WI38 (cell line): ENCODE results near the gene ALDH16A1.

Experiments used
- H3K4me3 ChIP-seq: 2 replicates; pipeline ENCODE4 v1.5.1; 2011; ENCODE audit warnings: low read depth, mild to moderate bottlenecking, control low read depth, low read length
- TF ChIP-seq, protein P1 (sequence below): IDR thresholded peaks from 2 replicates; pipeline ENCODE4 v1.5.1; 2012; ENCODE audit warnings: low read depth, mild to moderate bottlenecking, control low read depth, low read length

The ALDH16A1 gene

DNA sequence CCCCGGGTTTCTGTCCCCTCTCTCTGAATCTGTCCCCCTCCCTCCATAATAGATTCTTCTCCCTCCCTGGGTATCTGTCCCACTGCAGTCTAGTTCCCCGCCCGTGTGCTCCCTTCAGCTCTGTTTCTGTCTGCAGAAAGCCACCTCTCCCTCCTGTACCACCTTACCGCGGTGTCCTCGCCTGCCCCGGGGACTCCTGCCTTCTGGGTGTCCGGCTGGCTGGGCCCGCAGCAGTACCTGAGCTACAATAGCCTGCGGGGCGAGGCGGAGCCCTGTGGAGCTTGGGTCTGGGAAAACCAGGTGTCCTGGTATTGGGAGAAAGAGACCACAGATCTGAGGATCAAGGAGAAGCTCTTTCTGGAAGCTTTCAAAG lies 60.7 kb downstream of the ALDH16A1 start:
- H3K4me3 ChIP-seq, result no peak overlapping the region; the same call in 1 of the 2 replicates
- TF ChIP-seq, protein P1, sequence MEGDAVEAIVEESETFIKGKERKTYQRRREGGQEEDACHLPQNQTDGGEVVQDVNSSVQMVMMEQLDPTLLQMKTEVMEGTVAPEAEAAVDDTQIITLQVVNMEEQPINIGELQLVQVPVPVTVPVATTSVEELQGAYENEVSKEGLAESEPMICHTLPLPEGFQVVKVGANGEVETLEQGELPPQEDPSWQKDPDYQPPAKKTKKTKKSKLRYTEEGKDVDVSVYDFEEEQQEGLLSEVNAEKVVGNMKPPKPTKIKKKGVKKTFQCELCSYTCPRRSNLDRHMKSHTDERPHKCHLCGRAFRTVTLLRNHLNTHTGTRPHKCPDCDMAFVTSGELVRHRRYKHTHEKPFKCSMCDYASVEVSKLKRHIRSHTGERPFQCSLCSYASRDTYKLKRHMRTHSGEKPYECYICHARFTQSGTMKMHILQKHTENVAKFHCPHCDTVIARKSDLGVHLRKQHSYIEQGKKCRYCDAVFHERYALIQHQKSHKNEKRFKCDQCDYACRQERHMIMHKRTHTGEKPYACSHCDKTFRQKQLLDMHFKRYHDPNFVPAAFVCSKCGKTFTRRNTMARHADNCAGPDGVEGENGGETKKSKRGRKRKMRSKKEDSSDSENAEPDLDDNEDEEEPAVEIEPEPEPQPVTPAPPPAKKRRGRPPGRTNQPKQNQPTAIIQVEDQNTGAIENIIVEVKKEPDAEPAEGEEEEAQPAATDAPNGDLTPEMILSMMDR, result no peak

GRCh38 chr19:49514151-49514550 lies 61.1 kb downstream of the ALDH16A1 start:
- no peak overlapping the region for H3K4me3 ChIP-seq
- TF ChIP-seq, protein P1, result no peak

DNA sequence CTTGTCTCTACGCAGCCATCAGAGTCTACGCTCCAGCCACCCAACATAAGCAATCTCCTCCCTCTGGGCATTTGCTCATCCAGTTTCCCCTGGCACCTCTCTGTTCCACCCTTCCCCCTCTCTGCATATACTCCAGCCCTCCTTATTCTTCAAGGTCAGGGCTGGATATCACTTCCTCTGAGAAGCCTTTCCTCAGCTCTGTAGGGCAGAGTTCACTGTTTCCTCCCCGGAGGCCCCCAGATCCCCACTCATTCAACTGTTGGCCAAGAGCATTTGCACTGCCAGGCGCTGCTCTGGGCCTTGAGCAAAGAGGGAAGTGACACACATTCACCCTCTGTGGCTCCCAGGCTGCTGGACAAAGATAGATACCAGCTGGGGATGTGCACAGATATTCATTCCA lies 62.7 kb downstream of the ALDH16A1 start:
- H3K4me3 ChIP-seq, result no peak overlapping the region
- TF ChIP-seq, protein P1, result no peak

- H3K4me3 ChIP-seq, result no peak overlapping the region
- TF ChIP-seq, protein P1, result no peak
Observed at GRCh38 chr19:49518033-49518432, 65.0 kb downstream of the ALDH16A1 start.
